ENCODE measurements around the gene NOL9.

The NOL9 gene

GRCh38 chr1:6491081-6491449 lies 63.2 kb downstream of the NOL9 start:
- no peak for DNase-seq (ENCODE audit: insufficient read length)
- TF ChIP-seq TAF1 (IDR thresholded peaks at IDR 0.05; ENCODE audit: borderline replicate concordance, low read depth, low read length) (no peak), POLR2AphosphoS5 (IDR thresholded peaks at IDR 0.05; ENCODE audit: low read depth, low read length) (no peak), POLR2A (IDR thresholded peaks at IDR 0.05; ENCODE audit: low read depth, low read length) (no peak)
- FAIRE-seq = peak; percentile 30

DNA sequence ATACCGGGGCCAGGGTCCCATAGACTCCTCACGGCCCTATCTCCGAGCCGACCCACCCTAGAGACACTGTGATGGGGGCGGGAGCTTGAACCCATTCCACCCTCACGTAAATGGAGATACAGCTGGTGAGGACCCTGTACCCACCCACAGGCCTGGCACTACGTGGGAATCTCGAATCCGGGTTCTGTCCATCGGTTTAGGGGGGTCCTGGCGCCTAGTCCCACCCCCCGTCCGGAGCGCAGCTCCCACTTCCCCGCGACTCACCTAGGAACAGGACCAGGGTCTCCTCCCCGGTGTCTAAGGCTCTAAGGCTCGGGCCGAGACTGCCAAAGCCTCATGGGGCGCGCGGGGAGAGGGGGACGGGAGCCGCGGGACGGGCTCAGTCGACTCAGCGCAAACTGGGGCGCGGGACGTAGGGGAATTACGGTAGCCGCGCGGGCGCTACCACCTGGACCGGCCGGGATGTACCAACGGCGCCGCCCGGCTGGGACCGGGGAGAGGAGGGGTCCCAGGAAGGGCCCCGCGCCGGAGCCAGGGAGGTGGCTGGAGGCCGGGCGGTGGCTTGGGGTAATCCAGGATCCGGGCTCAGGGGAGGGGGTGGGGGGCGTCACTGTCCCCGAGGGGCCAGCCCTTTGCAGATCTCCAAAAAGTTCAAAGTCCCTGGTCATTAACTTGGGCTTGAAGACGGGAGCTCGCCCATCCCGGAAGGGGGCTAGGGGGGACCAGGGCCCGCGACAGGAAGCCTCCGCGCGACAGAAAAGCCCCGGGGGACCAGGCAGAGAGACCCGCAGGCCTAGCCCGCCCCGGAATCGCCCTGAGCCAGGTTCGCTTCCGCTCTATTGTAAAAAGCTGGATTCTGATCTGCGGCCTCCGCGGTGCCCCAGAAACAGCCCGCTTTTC lies 63.9 kb downstream of the NOL9 start:
- no peak for TF ChIP-seq POLR2AphosphoS5 (IDR thresholded peaks at IDR 0.05; ENCODE audit: low read depth, low read length)
- no peak for TF ChIP-seq POLR2A (IDR thresholded peaks at IDR 0.05; ENCODE audit: low read depth, low read length)
- DNase-seq (ENCODE audit: insufficient read length) (peak; percentile 83), FAIRE-seq (no peak)

- FAIRE-seq (peak; percentile 91), DNase-seq (ENCODE audit: insufficient read length) (peak; percentile 98)
- TF ChIP-seq TAF1 (IDR thresholded peaks at IDR 0.05; ENCODE audit: borderline replicate concordance, low read depth, low read length) (no peak), POLR2A (IDR thresholded peaks at IDR 0.05; ENCODE audit: low read depth, low read length) (no peak), POLR2AphosphoS5 (IDR thresholded peaks at IDR 0.05; ENCODE audit: low read depth, low read length) (no peak)
These were observed 64.5 kb downstream of the NOL9 start for GRCh38 chr1:6489799-6490180.

DNA sequence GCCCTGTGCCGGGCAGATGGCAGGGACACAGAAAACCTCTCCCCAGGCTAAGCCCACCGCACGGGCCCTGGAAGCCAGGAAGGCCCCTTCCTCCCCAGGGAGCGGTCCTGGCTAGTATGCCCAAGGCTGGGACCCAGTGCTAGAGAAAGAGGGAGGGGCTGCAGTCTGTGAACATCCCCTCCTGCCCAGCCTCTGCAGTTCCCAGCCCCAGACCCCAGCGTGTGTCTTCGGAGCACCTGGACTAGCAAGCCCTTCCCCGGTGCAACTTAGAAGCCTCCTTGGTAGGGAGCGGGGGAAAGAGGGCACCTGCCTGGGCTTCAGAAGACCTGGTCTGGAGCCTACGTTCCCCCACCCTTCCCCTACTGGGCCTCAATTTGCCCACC lies 64.9 kb downstream of the NOL9 start:
- no peak for DNase-seq (ENCODE audit: insufficient read length)
- no peak for TF ChIP-seq POLR2AphosphoS5 (IDR thresholded peaks at IDR 0.05; ENCODE audit: low read depth, low read length)
- TF ChIP-seq POLR2A (IDR thresholded peaks at IDR 0.05; ENCODE audit: low read depth, low read length) = no peak
- TF ChIP-seq TAF1 (IDR thresholded peaks at IDR 0.05; ENCODE audit: borderline replicate concordance, low read depth, low read length) = no peak
- FAIRE-seq = no peak

GRCh38 chr1:6488602-6489382 lies 65.5 kb downstream of the NOL9 start:
- no peak for FAIRE-seq
- TF ChIP-seq TAF1 (IDR thresholded peaks at IDR 0.05; ENCODE audit: borderline replicate concordance, low read depth, low read length) (no peak), POLR2A (IDR thresholded peaks at IDR 0.05; ENCODE audit: low read depth, low read length) (no peak), POLR2AphosphoS5 (IDR thresholded peaks at IDR 0.05; ENCODE audit: low read depth, low read length) (no peak)

GRCh38 chr1:6487804-6488484 lies 66.4 kb downstream of the NOL9 start:
- FAIRE-seq (no peak), DNase-seq (ENCODE audit: insufficient read length) (no peak)
- TF ChIP-seq POLR2AphosphoS5 (IDR thresholded peaks at IDR 0.05; ENCODE audit: low read depth, low read length) (no peak), POLR2A (IDR thresholded peaks at IDR 0.05; ENCODE audit: low read depth, low read length) (no peak), TAF1 (IDR thresholded peaks at IDR 0.05; ENCODE audit: borderline replicate concordance, low read depth, low read length) (no peak)

More at GRCh38 chr1:6488602-6489382, 65.5 kb downstream of the NOL9 start:
- DNase-seq (ENCODE audit: insufficient read length) = no peak

GRCh38 chr1:6486433-6487011 lies 67.8 kb downstream of the NOL9 start:
- TF ChIP-seq POLR2AphosphoS5 (IDR thresholded peaks at IDR 0.05; ENCODE audit: low read depth, low read length) = no peak
- no peak for TF ChIP-seq POLR2A (IDR thresholded peaks at IDR 0.05; ENCODE audit: low read depth, low read length)
- TF ChIP-seq TAF1 (IDR thresholded peaks at IDR 0.05; ENCODE audit: borderline replicate concordance, low read depth, low read length) = no peak
- DNase-seq (ENCODE audit: insufficient read length) = peak; percentile 88
- peak; percentile 17 for FAIRE-seq

DNA sequence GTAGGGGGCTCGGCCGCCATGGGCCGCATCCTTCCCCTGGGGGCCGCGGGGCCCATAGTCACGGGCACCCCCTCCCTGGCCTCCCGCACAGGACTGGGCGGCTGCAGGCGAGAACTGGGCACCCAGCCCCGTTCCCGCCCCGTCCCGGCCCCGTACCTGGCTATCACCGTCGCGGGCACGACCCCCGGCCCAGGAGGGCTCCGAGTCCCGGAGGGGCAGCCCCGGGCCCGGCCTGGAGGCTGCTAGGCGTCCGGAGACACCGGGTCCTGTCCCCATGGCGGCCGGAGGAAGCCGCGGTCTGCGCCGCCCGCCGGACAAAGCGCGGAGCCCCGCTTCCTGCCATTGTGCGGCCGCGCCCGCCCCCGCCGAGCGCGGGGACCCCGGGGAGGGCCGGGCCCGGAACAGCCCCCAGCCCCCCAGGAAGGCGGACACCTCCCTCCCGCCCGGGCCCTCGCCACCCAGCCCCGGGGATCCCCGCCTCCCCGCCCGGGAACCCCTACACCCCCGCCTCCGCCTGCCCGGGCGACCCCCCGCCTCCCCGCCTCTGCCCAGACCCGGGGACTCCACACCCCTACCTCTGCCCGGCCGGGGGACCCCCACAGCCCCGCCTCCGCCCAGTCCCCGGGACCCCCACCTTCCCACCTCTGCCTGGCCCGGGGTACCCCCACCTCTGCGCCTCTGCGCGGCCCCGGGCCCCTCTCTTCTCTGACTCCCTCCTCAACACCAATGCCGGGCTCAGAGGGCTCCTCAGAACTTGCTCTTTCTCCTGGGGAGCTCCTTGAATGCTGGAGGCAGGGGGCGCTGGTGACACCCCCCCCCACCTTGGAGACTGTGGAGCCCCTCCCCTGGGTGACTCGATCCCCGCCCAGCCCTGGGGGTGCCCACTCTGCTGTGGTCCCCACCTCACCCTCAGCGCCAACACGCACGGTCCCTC lies 68.9 kb downstream of the NOL9 start:
- no peak for TF ChIP-seq POLR2A (IDR thresholded peaks at IDR 0.05; ENCODE audit: low read depth, low read length)
- TF ChIP-seq TAF1 (IDR thresholded peaks at IDR 0.05; ENCODE audit: borderline replicate concordance, low read depth, low read length) = no peak
- no peak for TF ChIP-seq POLR2AphosphoS5 (IDR thresholded peaks at IDR 0.05; ENCODE audit: low read depth, low read length)
- DNase-seq (ENCODE audit: insufficient read length) (no peak), FAIRE-seq (no peak)

DNA sequence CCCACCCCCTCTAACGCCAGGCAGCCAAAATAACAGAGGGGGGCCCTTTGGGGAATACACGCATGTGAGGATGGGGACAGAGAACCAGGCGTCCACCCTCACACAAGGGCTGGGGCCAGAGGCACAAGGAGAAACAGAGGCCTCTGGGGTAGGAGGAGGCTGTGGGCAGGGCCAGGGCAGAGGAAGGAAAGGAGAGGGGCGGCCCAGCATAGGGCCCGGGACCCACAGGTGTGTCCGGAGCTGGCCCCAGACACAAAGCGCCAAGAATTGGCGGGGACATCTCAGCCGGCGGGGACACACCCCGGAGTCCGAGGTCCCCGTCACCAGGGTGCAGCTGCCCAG lies 69.5 kb downstream of the NOL9 start:
- no peak for DNase-seq (ENCODE audit: insufficient read length)
- no peak for FAIRE-seq
- TF ChIP-seq POLR2AphosphoS5 (IDR thresholded peaks at IDR 0.05; ENCODE audit: low read depth, low read length) = no peak
- TF ChIP-seq POLR2A (IDR thresholded peaks at IDR 0.05; ENCODE audit: low read depth, low read length) = no peak
- TF ChIP-seq TAF1 (IDR thresholded peaks at IDR 0.05; ENCODE audit: borderline replicate concordance, low read depth, low read length) = no peak

GRCh38 chr1:6483761-6484117 lies 70.6 kb downstream of the NOL9 start:
- FAIRE-seq = no peak
- no peak for TF ChIP-seq TAF1 (IDR thresholded peaks at IDR 0.05; ENCODE audit: borderline replicate concordance, low read depth, low read length)
- no peak for TF ChIP-seq POLR2AphosphoS5 (IDR thresholded peaks at IDR 0.05; ENCODE audit: low read depth, low read length)
- TF ChIP-seq POLR2A (IDR thresholded peaks at IDR 0.05; ENCODE audit: low read depth, low read length) = no peak
- no peak for DNase-seq (ENCODE audit: insufficient read length)
